ENCODE data around the gene OR9Q1.

- TF ChIP-seq CTCF (IDR thresholded peaks at IDR 0.05) = no peak
- TF ChIP-seq POLR2A (IDR thresholded peaks at IDR 0.05) = no peak
- TF ChIP-seq POLR2AphosphoS5 (IDR thresholded peaks at IDR 0.05; ENCODE audit: insufficient read depth in 1 of 2, low read depth in 1 of 2) = no peak
Observed at GRCh38 chr11:58057481-58057880, 33.8 kb downstream of the OR9Q1 start.

Data from vagina (tissue), 2 donors.